ENCODE results near the gene SRL.

GRCh38 chr16:4175849-4176248, 66.0 kb downstream of the SRL start:
- TF ChIP-seq CTCF (IDR thresholded peaks at IDR 0.05) (no peak), POLR2A (IDR thresholded peaks at IDR 0.05) (no peak)

Data from tibial nerve (tissue), 3 donors.